DLD1 (cell line): ENCODE measurements around the gene ANKRD52.

Source experiments
- in situ Hi-C: cut with HindIII; loops from 2 replicates; pipeline ENCODE4 v1.10.0; 2017; ENCODE audit warnings: low sequenced_read_pairs

Gene ANKRD52

GRCh38 chr12:56213878-56214277 is 44.3 kb downstream of the ANKRD52 start:
- in situ Hi-C loops: no loop called here

- in situ Hi-C loops: no loop called here
Measured at GRCh38 chr12:56212361-56212760, 45.8 kb downstream of the ANKRD52 start.

GRCh38 chr12:56208006-56208405 is 50.2 kb downstream of the ANKRD52 start:
- in situ Hi-C loops: no loop called here

- in situ Hi-C loops: no loop called here
Measured at GRCh38 chr12:56206452-56207166, 51.6 kb downstream of the ANKRD52 start.

- in situ Hi-C loops: no loop called here
Measured at GRCh38 chr12:56205445-56205844, 52.7 kb downstream of the ANKRD52 start.

GRCh38 chr12:56204275-56204674 is 53.9 kb downstream of the ANKRD52 start:
- in situ Hi-C loops: no loop called here

- in situ Hi-C loops: no loop called here
Measured at GRCh38 chr12:56202838-56203237, 55.3 kb downstream of the ANKRD52 start.

GRCh38 chr12:56202366-56202765 is 55.8 kb downstream of the ANKRD52 start:
- in situ Hi-C loops: no loop called here

- in situ Hi-C loops: loop anchor here (25.0 kb wide), 1 partner anchor 263 kb away; the partner anchor contains the start of genes MIP and SPRYD4
Measured at GRCh38 chr12:56198836-56199235, 59.3 kb downstream of the ANKRD52 start.

- in situ Hi-C loops: loop anchor here (25.0 kb wide), 1 partner anchor 264 kb away; the partner anchor contains the start of genes MIP and SPRYD4
Measured at GRCh38 chr12:56197921-56198635, 60.1 kb downstream of the ANKRD52 start.

- in situ Hi-C loops: loop anchor here (25.0 kb wide), 1 partner anchor 265 kb away; the partner anchor contains the start of genes MIP and SPRYD4
Measured at GRCh38 chr12:56196818-56197550, 61.2 kb downstream of the ANKRD52 start.

- in situ Hi-C loops: loop anchor here (5.0 to 25.0 kb wide), 2 partner anchors 76 to 269 kb away; partner anchors contain the start of genes MIP, RPL41, SPRYD4 and ZC3H10
Measured at GRCh38 chr12:56193025-56193578, 65.1 kb downstream of the ANKRD52 start.

- in situ Hi-C loops: loop anchor here (5.0 to 25.0 kb wide), 2 partner anchors 75 to 270 kb away; partner anchors contain the start of genes MIP, RPL41, SPRYD4 and ZC3H10
Measured at GRCh38 chr12:56192582-56192981, 65.6 kb downstream of the ANKRD52 start.

- in situ Hi-C loops: loop anchor here (5.0 to 25.0 kb wide), 2 partner anchors 73 to 272 kb away; partner anchors contain the start of genes MIP, RPL41, SPRYD4 and ZC3H10
Measured at GRCh38 chr12:56190695-56191155, 67.5 kb downstream of the ANKRD52 start.

GRCh38 chr12:56189918-56190694 is 68.1 kb downstream of the ANKRD52 start:
- in situ Hi-C loops: loop anchor here (5.0 to 25.0 kb wide), 2 partner anchors 73 to 272 kb away; partner anchors contain the start of genes MIP, RPL41, SPRYD4 and ZC3H10

GRCh38 chr12:56189099-56189917 is 68.9 kb downstream of the ANKRD52 start, which contains the start of gene SMARCC2:
TSS of gene SMARCC2 (minus strand) at chr12:56189483. CDS start at chr12:56189461, 22 bp downstream.
- in situ Hi-C loops: loop anchor here (25.0 kb wide), 1 partner anchor 273 kb away; the partner anchor contains the start of genes MIP and SPRYD4

- in situ Hi-C loops: loop anchor here (25.0 kb wide), 1 partner anchor 274 kb away; the partner anchor contains the start of genes MIP and SPRYD4
Measured at GRCh38 chr12:56188778-56189098, 69.4 kb downstream of the ANKRD52 start.

- in situ Hi-C loops: loop anchor here (25.0 kb wide), 1 partner anchor 274 kb away; the partner anchor contains the start of genes MIP and SPRYD4
Measured at GRCh38 chr12:56188131-56188777, 69.9 kb downstream of the ANKRD52 start.
